ENCODE data around the gene ASB1.
A peak's percentile ranks its signal among the peaks of the same experiment; 100 is the strongest.

Gene ASB1, protein sequence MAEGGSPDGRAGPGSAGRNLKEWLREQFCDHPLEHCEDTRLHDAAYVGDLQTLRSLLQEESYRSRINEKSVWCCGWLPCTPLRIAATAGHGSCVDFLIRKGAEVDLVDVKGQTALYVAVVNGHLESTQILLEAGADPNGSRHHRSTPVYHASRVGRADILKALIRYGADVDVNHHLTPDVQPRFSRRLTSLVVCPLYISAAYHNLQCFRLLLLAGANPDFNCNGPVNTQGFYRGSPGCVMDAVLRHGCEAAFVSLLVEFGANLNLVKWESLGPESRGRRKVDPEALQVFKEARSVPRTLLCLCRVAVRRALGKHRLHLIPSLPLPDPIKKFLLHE

DNA sequence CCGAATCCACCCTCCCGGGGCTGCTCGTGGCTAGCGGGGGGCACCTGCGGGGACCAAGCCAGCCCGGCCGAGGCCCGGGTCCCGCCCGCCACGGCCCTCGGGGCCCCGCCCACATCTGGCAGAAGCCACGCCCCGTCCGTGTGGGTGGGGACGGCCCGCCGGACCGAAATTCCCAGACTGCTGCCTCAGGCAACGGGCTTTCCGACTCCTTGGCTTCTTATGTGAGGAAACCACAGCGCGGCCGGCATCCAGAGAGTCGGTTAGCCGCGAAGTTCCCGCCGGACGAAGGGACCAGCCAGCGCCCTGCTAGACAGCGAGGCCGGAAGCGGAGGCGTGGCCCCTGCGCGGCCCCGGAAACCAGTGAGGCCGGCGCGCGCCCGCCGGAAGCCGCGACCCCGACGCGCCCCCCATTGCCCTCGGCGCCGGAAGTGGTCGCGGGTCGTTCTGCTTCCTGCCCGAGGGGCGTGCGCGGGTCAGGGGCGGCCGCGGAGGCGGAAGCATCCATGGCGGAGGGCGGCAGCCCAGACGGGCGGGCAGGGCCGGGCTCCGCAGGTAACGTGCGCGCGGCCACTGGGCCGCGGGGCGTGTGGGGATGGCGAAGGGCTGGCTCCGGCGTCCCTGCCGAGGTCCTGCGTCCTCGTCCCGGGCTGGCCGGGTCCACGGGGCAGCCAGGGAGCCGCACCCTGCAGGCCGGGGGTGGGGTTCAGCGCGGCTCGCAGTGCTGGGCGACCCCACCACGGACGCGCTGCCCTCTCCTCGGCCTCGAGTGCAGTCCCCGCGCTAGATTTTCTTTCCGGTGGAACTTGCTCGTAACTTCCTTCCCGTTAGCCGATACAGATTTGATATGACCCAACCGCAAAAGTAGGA lies at the start of gene ASB1:
ASB1 (plus strand) TSS at position 360 of the 867 bp plus-strand sequence; CDS start at position 504, 144 bp downstream.
- peak; percentile 86 for DNase-seq (ENCODE audit: low read depth)
- TF ChIP-seq, protein P1, sequence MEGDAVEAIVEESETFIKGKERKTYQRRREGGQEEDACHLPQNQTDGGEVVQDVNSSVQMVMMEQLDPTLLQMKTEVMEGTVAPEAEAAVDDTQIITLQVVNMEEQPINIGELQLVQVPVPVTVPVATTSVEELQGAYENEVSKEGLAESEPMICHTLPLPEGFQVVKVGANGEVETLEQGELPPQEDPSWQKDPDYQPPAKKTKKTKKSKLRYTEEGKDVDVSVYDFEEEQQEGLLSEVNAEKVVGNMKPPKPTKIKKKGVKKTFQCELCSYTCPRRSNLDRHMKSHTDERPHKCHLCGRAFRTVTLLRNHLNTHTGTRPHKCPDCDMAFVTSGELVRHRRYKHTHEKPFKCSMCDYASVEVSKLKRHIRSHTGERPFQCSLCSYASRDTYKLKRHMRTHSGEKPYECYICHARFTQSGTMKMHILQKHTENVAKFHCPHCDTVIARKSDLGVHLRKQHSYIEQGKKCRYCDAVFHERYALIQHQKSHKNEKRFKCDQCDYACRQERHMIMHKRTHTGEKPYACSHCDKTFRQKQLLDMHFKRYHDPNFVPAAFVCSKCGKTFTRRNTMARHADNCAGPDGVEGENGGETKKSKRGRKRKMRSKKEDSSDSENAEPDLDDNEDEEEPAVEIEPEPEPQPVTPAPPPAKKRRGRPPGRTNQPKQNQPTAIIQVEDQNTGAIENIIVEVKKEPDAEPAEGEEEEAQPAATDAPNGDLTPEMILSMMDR (IDR thresholded peaks at IDR 0.05; ENCODE audit: low read length, missing control alignments), result no peak
- H3K4me3 ChIP-seq (replicated peaks; ENCODE audit: low read depth, low read length), result peak within 1 kb of the TSS; percentile 85

DNA sequence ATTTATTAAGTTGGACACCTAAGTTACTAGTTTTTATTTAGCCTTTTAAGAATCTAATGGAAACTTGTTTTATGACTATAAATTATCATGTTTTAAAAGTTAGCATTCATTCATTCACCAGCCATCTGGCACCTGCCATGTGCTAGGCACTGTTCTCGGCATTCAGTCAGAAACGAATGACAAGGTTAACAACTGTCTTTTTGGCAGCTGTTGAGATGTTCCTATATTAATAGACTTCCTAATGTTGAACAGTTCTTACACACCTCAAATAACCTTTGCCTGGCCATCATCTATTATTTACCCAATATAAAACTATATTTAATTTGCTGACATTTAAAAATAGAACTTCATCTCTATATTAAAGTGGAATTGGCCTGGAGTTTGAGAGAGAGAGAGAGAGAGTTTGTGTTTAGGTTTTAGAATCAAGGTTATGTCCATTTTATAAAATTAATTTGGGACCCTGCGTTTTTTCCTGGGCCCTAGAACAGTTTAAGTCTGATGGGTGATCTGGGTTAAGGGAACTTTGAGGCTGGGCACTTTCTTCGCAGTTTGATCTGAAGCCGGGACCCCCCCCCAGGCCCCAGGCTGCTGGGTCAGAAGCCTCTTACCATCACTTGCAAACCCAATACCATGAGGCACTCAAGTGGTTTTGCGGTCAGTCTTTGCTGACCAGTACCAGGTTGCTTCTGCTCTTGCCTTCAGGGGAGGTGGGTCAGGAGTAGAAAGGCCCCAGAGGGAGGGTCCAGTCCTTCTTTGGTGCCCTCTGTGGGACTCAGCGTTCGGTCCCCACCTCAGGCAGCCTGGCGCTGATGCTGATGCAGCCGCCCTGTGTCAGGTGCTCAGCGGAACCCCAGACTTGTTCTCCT lies 48.3 kb upstream of the ASB1 start:
- TF ChIP-seq, protein P1 (IDR thresholded peaks at IDR 0.05; ENCODE audit: low read length, missing control alignments), result no peak
- H3K4me3 ChIP-seq (replicated peaks; ENCODE audit: low read depth, low read length), result no peak overlapping the region
- DNase-seq (ENCODE audit: low read depth), result no peak

DNA sequence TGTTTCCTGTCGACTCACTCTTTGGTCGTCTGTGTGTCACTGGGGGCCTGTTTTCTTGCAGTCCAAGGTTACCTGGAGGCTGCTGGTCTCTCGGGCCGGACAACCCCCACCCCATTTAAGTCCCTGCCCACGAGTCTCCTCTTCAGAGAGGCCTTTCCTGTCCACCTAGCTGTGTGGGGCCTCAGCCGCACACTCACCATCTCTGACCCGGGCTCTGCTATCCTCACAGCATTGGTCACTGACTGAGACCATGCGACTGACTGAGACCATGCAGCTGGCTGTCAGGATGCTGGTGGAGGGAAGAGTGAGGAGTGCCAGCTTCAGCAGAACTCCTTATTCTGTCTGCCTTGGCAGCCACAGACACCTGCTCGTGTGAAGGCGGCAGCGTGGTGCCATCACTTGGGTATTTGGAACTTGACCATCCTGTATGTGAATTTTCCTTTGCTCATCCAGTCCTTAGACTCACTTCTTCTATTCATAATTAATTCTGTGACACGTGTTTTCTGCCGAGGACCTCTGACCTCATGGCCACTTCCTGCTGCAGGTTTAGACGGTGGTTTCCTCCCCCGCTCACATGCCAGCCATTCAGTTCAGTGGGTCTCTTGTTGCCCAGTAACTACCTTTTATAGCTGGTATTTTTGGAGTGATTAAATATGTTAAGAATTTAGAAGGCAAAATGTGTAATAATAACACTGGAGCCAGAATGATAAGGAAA lies 47.5 kb upstream of the ASB1 start:
- no peak overlapping the region for H3K4me3 ChIP-seq (replicated peaks; ENCODE audit: low read depth, low read length)
- peak; percentile 82 for DNase-seq (ENCODE audit: low read depth)

DNA sequence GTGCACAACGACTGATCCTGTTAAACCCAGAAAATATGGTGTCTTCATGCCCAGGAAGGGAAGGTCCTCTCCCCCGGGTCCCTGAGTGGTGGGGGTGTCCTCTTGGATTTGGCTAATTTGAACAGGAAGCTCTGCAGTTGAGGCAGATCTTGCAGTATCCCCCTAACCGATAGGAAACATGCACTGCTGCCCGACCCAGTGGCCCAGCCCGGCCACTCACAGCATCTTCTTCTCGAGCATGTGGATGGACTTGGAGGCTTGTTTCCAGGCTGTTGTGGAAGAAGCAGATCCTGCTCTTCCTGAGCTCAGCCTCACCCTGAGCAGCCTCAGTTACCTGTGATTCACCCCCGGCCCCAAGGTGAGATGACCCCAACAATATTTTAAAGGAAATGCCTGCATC lies 46.4 kb upstream of the ASB1 start:
- TF ChIP-seq, protein P1 (IDR thresholded peaks at IDR 0.05; ENCODE audit: low read length, missing control alignments), result no peak
- no peak for DNase-seq (ENCODE audit: low read depth)
- no peak overlapping the region for H3K4me3 ChIP-seq (replicated peaks; ENCODE audit: low read depth, low read length)

More for the DNA sequence above, 47.5 kb upstream of the ASB1 start:
- TF ChIP-seq, protein P1 (IDR thresholded peaks at IDR 0.05; ENCODE audit: low read length, missing control alignments), result no peak

DNA sequence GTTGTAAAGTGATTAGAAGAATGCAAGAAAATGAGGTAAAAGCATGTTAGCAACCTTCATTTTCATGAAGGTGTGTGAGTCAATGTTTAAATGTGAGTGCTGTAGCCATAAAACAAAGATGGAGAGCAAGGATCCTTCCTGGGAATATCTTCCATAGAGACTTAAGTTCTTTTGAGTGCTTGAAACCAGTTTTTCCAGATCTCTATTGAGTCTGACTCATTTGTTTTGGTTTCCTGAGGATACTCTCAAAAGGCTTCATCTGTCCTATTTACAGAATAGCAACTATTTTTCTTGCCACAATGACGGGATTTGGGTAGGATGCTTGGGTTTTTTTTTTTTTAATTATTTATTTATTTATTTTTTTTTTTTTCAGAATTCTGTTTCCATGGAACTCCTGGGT lies 45.9 kb upstream of the ASB1 start:
- DNase-seq (ENCODE audit: low read depth), result peak; percentile 74

More for the DNA sequence above, 45.9 kb upstream of the ASB1 start:
- TF ChIP-seq, protein P1 (IDR thresholded peaks at IDR 0.05; ENCODE audit: low read length, missing control alignments), result no peak
- H3K4me3 ChIP-seq (replicated peaks; ENCODE audit: low read depth, low read length), result no peak overlapping the region
